Measurements from ENCODE around the gene PSMD14. TPM values are rescaled to one million over a fixed set of nuclear protein-coding genes. Genes with fewer than 3 reads are reported as not detected.

The PSMD14 gene
- total RNA-seq, 1 experiment from 2014 or later: 81.1 TPM

DNA sequence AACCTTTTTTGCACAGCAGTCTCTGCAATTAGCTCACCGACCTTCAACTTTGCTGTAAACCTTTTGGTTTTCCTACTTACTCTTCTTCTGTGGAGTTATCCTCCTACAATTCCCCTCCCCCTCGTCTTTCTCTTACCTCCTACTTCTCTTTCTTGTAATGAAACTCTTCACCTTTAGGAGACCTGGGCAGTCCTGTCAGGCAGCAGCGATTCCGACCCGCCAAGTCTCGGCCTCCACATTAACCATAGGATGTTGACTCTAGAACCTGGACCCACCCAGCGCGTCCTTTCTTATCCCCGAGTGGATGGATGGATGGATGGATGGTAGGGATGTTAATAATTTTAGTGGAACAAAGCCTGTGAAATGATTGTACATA, 116.2 kb downstream of the PSMD14 start:
- CTCF ChIA-PET: no interaction called here
- DNase-seq: no peak

GRCh38 chr2:161424891-161425727, 116.9 kb downstream of the PSMD14 start:
- intact Hi-C loops (cut with micrococcal nuclease; ENCODE audit: unreplicated experiment): no loop called here
- Mint-ChIP-seq H3K36me3 (ENCODE audit: insufficient read depth, unreplicated experiment) (peaks cover 6% of the 10 kb centered on the region), H3K27me3 (ENCODE audit: insufficient read depth, unreplicated experiment) (peaks cover 24% of the 10 kb centered on the region), H3K4me3 (ENCODE audit: unreplicated experiment) (peak overlapping the region; percentile 67), H3K9me3 (ENCODE audit: unreplicated experiment) (peaks cover 10% of the 10 kb centered on the region), H3K4me1 (ENCODE audit: low read depth, unreplicated experiment) (no peaks in the 10 kb centered on the region), H3K27ac (ENCODE audit: unreplicated experiment) (no peak overlapping the region)
- Histone ChIP-seq H3K4me1 (no peaks in the 10 kb centered on the region), H3K27me3 (replicated peaks; ENCODE audit: control insufficient read depth, insufficient read depth, low read length) (no peaks in the 10 kb centered on the region; the same call in 1 of the 2 replicates), H3K9me3 (no peaks in the 10 kb centered on the region), H3K4me3 (ENCODE audit: low read depth, low read length) (no peak overlapping the region), H3K36me3 (ENCODE audit: control insufficient read depth, insufficient read depth, low read length) (no peaks in the 10 kb centered on the region)
- no peak for DNase-seq
- TF ChIP-seq, protein P1, sequence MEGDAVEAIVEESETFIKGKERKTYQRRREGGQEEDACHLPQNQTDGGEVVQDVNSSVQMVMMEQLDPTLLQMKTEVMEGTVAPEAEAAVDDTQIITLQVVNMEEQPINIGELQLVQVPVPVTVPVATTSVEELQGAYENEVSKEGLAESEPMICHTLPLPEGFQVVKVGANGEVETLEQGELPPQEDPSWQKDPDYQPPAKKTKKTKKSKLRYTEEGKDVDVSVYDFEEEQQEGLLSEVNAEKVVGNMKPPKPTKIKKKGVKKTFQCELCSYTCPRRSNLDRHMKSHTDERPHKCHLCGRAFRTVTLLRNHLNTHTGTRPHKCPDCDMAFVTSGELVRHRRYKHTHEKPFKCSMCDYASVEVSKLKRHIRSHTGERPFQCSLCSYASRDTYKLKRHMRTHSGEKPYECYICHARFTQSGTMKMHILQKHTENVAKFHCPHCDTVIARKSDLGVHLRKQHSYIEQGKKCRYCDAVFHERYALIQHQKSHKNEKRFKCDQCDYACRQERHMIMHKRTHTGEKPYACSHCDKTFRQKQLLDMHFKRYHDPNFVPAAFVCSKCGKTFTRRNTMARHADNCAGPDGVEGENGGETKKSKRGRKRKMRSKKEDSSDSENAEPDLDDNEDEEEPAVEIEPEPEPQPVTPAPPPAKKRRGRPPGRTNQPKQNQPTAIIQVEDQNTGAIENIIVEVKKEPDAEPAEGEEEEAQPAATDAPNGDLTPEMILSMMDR (IDR thresholded peaks at IDR 0.05; ENCODE audit: insufficient read depth in 1 of 2, low read depth in 1 of 2, low read length in 1 of 2, severe bottlenecking in 1 of 2, unreplicated experiment in 1 of 2): no peak
- ChIA-PET POLR2A (no interaction called here), CTCF (no interaction called here)
- BruUV-seq (replicated peaks): no TSS peak

More for the DNA sequence above, 116.2 kb downstream of the PSMD14 start:
- no peak overlapping the region for H3K27ac Mint-ChIP-seq (ENCODE audit: unreplicated experiment)
- BruUV-seq (replicated peaks): no TSS peak
- no peaks in the 10 kb centered on the region for H3K4me1 ChIP-seq
- H3K9me3 ChIP-seq: no peaks in the 10 kb centered on the region
- no peaks in the 10 kb centered on the region for H3K4me1 Mint-ChIP-seq (ENCODE audit: low read depth, unreplicated experiment)
- TF ChIP-seq, protein P1 (IDR thresholded peaks at IDR 0.05; ENCODE audit: insufficient read depth in 1 of 2, low read depth in 1 of 2, low read length in 1 of 2, severe bottlenecking in 1 of 2, unreplicated experiment in 1 of 2): no peak
- intact Hi-C loops (cut with micrococcal nuclease; ENCODE audit: unreplicated experiment): no loop called here
- peaks cover 10% of the 10 kb centered on the region for H3K9me3 Mint-ChIP-seq (ENCODE audit: unreplicated experiment)
- POLR2A ChIA-PET: no interaction called here
- no peaks in the 10 kb centered on the region for H3K36me3 ChIP-seq (ENCODE audit: control insufficient read depth, insufficient read depth, low read length)
- H3K36me3 Mint-ChIP-seq (ENCODE audit: insufficient read depth, unreplicated experiment): peaks cover 6% of the 10 kb centered on the region
- H3K27me3 Mint-ChIP-seq (ENCODE audit: insufficient read depth, unreplicated experiment): peaks cover 24% of the 10 kb centered on the region
- H3K4me3 Mint-ChIP-seq (ENCODE audit: unreplicated experiment): peak overlapping the region; percentile 67
- H3K27me3 ChIP-seq (replicated peaks; ENCODE audit: control insufficient read depth, insufficient read depth, low read length): no peaks in the 10 kb centered on the region; the same call in 1 of the 2 replicates
- no peak overlapping the region for H3K4me3 ChIP-seq (ENCODE audit: low read depth, low read length)

DNA sequence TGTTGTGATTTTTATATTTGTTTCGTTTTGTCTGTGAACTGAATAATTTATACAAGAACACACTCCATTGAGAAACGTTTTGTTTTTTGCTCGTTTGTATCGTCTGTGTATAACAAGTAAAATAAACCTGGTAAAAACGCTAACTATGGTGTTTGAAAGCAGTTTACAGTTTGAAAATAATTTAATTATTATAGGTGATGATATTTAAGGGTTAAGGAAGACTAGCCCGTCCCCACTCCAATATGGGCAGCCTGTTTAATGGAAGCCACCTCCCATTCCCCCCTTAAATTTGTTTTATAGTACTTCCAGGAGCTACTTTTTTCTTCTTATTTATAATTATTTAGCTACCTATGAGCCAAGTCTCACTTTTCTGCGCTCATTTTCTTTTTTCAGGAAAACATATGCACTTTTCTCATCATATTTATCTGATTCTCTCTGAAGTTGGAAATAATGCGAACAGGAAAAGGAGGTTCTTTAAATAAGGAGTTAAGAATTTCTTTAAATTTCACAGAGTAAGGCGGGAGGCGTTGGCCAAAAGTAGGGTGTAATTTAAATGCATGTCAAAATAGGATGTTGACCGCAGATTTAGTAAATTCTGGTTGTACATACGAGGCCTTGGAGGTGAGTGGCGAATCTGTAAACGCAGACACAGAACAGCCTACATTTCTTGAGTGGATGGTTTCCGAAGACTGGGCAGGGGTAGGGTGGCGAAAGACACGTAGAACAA, 117.7 kb downstream of the PSMD14 start:
- ChIA-PET CTCF (no interaction called here), POLR2A (no interaction called here)
- Histone ChIP-seq H3K27me3 (replicated peaks; ENCODE audit: control insufficient read depth, insufficient read depth, low read length) (no peaks in the 10 kb centered on the region; the same call in 1 of the 2 replicates), H3K9me3 (no peaks in the 10 kb centered on the region), H3K36me3 (ENCODE audit: control insufficient read depth, insufficient read depth, low read length) (no peaks in the 10 kb centered on the region), H3K4me3 (ENCODE audit: low read depth, low read length) (no peak overlapping the region), H3K4me1 (no peaks in the 10 kb centered on the region)
- H3K27me3 Mint-ChIP-seq (ENCODE audit: insufficient read depth, unreplicated experiment): peaks cover 20% of the 10 kb centered on the region
- no peak overlapping the region for H3K4me3 Mint-ChIP-seq (ENCODE audit: unreplicated experiment)
- no peaks in the 10 kb centered on the region for H3K4me1 Mint-ChIP-seq (ENCODE audit: low read depth, unreplicated experiment)
- H3K27ac Mint-ChIP-seq (ENCODE audit: unreplicated experiment): no peak overlapping the region
- intact Hi-C loops (cut with micrococcal nuclease; ENCODE audit: unreplicated experiment): no loop called here
- TF ChIP-seq, protein P1 (IDR thresholded peaks at IDR 0.05; ENCODE audit: insufficient read depth in 1 of 2, low read depth in 1 of 2, low read length in 1 of 2, severe bottlenecking in 1 of 2, unreplicated experiment in 1 of 2): no peak
- no TSS peak for BruUV-seq (replicated peaks)
- DNase-seq: no peak
- peaks cover 6% of the 10 kb centered on the region for H3K36me3 Mint-ChIP-seq (ENCODE audit: insufficient read depth, unreplicated experiment)
- peaks cover 10% of the 10 kb centered on the region for H3K9me3 Mint-ChIP-seq (ENCODE audit: unreplicated experiment)
